ENCODE measurements around the gene NDUFS1. TPM values are rescaled to one million over a fixed set of nuclear protein-coding genes. Genes with fewer than 3 reads are reported as not detected.

The NDUFS1 gene
- polyA plus RNA-seq, 1 of the 3 experiments (the other 2 are of a cell fraction) = 54.8 TPM

DNA sequence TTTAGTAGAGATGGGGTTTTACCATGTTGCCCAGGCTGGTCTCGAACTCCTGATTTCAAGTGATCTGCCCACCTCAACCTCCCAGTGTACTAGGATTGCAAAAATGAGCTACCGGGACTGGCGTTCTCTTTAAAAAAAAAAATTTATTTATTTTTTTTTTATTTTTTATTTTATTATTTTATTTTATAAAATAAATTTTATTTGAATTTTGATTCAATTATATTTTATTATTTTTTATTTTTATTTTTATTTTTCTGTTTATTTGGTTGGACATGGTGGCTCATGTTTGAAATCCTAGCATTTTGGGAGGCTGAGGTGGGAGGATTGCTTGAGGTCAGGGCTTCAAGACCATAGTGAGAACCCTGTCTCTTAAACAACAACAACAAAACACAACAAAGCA lies 32.9 kb upstream of the NDUFS1 start (continued):
- TF ChIP-seq, protein P1, sequence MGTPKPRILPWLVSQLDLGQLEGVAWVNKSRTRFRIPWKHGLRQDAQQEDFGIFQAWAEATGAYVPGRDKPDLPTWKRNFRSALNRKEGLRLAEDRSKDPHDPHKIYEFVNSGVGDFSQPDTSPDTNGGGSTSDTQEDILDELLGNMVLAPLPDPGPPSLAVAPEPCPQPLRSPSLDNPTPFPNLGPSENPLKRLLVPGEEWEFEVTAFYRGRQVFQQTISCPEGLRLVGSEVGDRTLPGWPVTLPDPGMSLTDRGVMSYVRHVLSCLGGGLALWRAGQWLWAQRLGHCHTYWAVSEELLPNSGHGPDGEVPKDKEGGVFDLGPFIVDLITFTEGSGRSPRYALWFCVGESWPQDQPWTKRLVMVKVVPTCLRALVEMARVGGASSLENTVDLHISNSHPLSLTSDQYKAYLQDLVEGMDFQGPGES (IDR thresholded peaks at IDR 0.05; ENCODE audit: low read depth, low read length) = no peak
- TF ChIP-seq, protein P2, sequence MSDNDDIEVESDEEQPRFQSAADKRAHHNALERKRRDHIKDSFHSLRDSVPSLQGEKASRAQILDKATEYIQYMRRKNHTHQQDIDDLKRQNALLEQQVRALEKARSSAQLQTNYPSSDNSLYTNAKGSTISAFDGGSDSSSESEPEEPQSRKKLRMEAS (IDR thresholded peaks at IDR 0.05; ENCODE audit: low read depth) = no peak

GRCh38 chr2:206190689-206191088 lies 31.4 kb upstream of the NDUFS1 start:
- H3K9me2 ChIP-seq = no peaks in the 10 kb centered on the region
- 65% methylated on average over 5 of the region's 5 CpGs for WGBS (ENCODE audit: low lambda C conversion rate)
- no peak for DNase-seq
- H3K27me3 ChIP-seq (ENCODE audit: insufficient read depth) = no peaks in the 10 kb centered on the region
- H3K36me3 ChIP-seq (replicated peaks in 1 of 2; ENCODE audit: control insufficient read depth in 1 of 2, insufficient read depth in 2 of 2, low read length in 1 of 2) = no peaks in the 10 kb centered on the region
- ChIA-PET CTCF (interaction anchor here (1.1 kb wide), 1 partner anchor 587 kb away, joined by 3 read pairs; no protein-coding TSS in a partner anchor), POLR2A (no interaction called here)
- H3K4me1 ChIP-seq (ENCODE audit: control insufficient read depth in 1 of 2, insufficient read depth in 2 of 2, low read depth in 1 of 2, low read length in 1 of 2) = no peaks in the 10 kb centered on the region
- no peaks in the 10 kb centered on the region for H4K20me1 ChIP-seq (ENCODE audit: insufficient read depth)
- H3F3A ChIP-seq (replicated peaks; ENCODE audit: insufficient read depth) = no peaks in the 10 kb centered on the region
- H3K9ac ChIP-seq = no peak overlapping the region
- no peak overlapping the region for H3K27ac ChIP-seq (ENCODE audit: low read depth in 2 of 2, low read length in 1 of 2)
- TF ChIP-seq USF2 (IDR thresholded peaks at IDR 0.05; ENCODE audit: borderline replicate concordance, low read depth, low read length) (no peak), CHD2 (IDR thresholded peaks at IDR 0.05; ENCODE audit: low read length, partially characterized antibody) (no peak), EP300 (IDR thresholded peaks at IDR 0.05; ENCODE audit: borderline replicate concordance in 1 of 2, low read depth in 1 of 2, low read length in 1 of 2) (no peak), POLR2AphosphoS5 (IDR thresholded peaks at IDR 0.05; ENCODE audit: low read depth, low read length) (no peak), SIN3A (IDR thresholded peaks at IDR 0.05; ENCODE audit: borderline replicate concordance, low read depth, low read length) (no peak), NRF1 (IDR thresholded peaks at IDR 0.05; ENCODE audit: low read depth, low read length) (no peak), FOXM1 (IDR thresholded peaks at IDR 0.05; ENCODE audit: low read depth) (no peak)
- TF ChIP-seq, protein P2 (IDR thresholded peaks at IDR 0.05; ENCODE audit: low read depth) = no peak
- H3K4me2 ChIP-seq = no peak overlapping the region
- H3K4me3 ChIP-seq (ENCODE audit: low read depth in 2 of 2, low read length in 1 of 2) = no peak overlapping the region
- H2AFZ ChIP-seq (ENCODE audit: low read depth) = no peak overlapping the region
- no peaks in the 10 kb centered on the region for H3K79me2 ChIP-seq (ENCODE audit: insufficient read depth)
- H3K9me3 ChIP-seq = no peaks in the 10 kb centered on the region

DNA sequence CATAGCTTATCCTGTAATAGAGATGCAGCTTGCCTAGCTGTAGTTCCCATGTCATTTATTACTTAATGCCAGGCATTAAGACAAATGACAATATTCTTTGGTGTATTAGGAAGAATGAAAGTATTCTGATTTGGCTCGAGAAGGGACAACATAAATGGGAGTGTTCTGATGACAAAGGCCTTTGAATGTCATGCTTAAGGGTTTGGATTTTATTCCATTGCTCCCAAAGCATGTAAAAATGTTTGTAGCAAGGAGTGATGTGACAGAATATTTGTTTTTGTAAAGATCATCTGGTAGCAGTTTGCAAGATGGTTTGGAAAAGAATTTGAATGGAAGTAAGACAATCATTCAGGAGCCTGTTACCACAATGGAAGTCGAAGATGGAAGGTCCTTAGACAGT lies 30.9 kb upstream of the NDUFS1 start:
- Histone ChIP-seq H3K79me2 (ENCODE audit: insufficient read depth) (no peaks in the 10 kb centered on the region), H3K9me2 (no peaks in the 10 kb centered on the region), H3K36me3 (replicated peaks in 1 of 2; ENCODE audit: control insufficient read depth in 1 of 2, insufficient read depth in 2 of 2, low read length in 1 of 2) (no peaks in the 10 kb centered on the region), H3K4me1 (ENCODE audit: control insufficient read depth in 1 of 2, insufficient read depth in 2 of 2, low read depth in 1 of 2, low read length in 1 of 2) (no peaks in the 10 kb centered on the region), H3F3A (replicated peaks; ENCODE audit: insufficient read depth) (no peaks in the 10 kb centered on the region), H3K9ac (no peak overlapping the region), H3K4me2 (no peak overlapping the region), H3K4me3 (ENCODE audit: low read depth in 2 of 2, low read length in 1 of 2) (no peak overlapping the region), H4K20me1 (ENCODE audit: insufficient read depth) (no peaks in the 10 kb centered on the region), H2AFZ (ENCODE audit: low read depth) (0 out of 2 replicates have a peak overlapping the region, but pooled peaks have one; percentile 3), H3K27ac (ENCODE audit: low read depth in 2 of 2, low read length in 1 of 2) (no peak overlapping the region), H3K9me3 (no peaks in the 10 kb centered on the region), H3K27me3 (ENCODE audit: insufficient read depth) (no peaks in the 10 kb centered on the region)
- no peak for DNase-seq
- ChIA-PET CTCF (interaction anchor here (1.1 kb wide), 1 partner anchor 587 kb away, joined by 3 read pairs; no protein-coding TSS in a partner anchor), POLR2A (no interaction called here)
- TF ChIP-seq, protein P3, sequence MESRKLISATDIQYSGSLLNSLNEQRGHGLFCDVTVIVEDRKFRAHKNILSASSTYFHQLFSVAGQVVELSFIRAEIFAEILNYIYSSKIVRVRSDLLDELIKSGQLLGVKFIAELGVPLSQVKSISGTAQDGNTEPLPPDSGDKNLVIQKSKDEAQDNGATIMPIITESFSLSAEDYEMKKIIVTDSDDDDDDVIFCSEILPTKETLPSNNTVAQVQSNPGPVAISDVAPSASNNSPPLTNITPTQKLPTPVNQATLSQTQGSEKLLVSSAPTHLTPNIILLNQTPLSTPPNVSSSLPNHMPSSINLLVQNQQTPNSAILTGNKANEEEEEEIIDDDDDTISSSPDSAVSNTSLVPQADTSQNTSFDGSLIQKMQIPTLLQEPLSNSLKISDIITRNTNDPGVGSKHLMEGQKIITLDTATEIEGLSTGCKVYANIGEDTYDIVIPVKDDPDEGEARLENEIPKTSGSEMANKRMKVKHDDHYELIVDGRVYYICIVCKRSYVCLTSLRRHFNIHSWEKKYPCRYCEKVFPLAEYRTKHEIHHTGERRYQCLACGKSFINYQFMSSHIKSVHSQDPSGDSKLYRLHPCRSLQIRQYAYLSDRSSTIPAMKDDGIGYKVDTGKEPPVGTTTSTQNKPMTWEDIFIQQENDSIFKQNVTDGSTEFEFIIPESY (IDR thresholded peaks at IDR 0.05; ENCODE audit: borderline replicate concordance, low read depth) = no peak
- TF ChIP-seq SIN3A (IDR thresholded peaks at IDR 0.05; ENCODE audit: borderline replicate concordance, low read depth, low read length) (no peak), USF1 (IDR thresholded peaks at IDR 0.05; ENCODE audit: borderline replicate concordance, low read depth) (no peak), NFIC (IDR thresholded peaks at IDR 0.05; ENCODE audit: borderline replicate concordance) (no peak), EP300 (IDR thresholded peaks at IDR 0.05; ENCODE audit: borderline replicate concordance in 1 of 2, low read depth in 1 of 2, low read length in 1 of 2) (no peak), CHD2 (IDR thresholded peaks at IDR 0.05; ENCODE audit: low read length, partially characterized antibody) (no peak), TAF1 (IDR thresholded peaks at IDR 0.05; ENCODE audit: borderline replicate concordance, low read depth, low read length) (no peak)
- WGBS (ENCODE audit: low lambda C conversion rate) = 23% methylated on average over 2 of the region's 2 CpGs

Data from SK-N-SH (cell line).